HUES64 (cell line): Measurements from ENCODE around the gene GCG.

Experiments used
- H3K27ac ChIP-seq: 2 replicates; pipeline ENCODE4 v1.7.0; 2013; ENCODE audit warnings: low read depth, low read length, inconsistent platforms
- H3K27me3 ChIP-seq: 2 replicates; pipeline ENCODE4 v1.6.1; 2013; ENCODE audit warnings: mild to moderate bottlenecking, low read length; ENCODE audit not compliant: insufficient read depth
- H3K36me3 ChIP-seq: 2 replicates; pipeline ENCODE4 v1.6.1; 2013; ENCODE audit warnings: mild to moderate bottlenecking, low read length; ENCODE audit not compliant: insufficient read depth
- H3K4me1 ChIP-seq: 2 replicates; pipeline ENCODE4 v1.6.1; 2013; ENCODE audit warnings: mild to moderate bottlenecking, low read length, moderate library complexity; ENCODE audit not compliant: insufficient read depth
- H3K4me3 ChIP-seq: 2 replicates; pipeline ENCODE4 v1.5.1; 2013; ENCODE audit warnings: mild to moderate bottlenecking, low read length, moderate library complexity
- H3K9ac ChIP-seq: 2 replicates; pipeline ENCODE4 v1.6.1; 2013; ENCODE audit warnings: mild to moderate bottlenecking, low read depth, low read length
- H3K9me3 ChIP-seq: 2 replicates; pipeline ENCODE4 v1.6.1; 2013; ENCODE audit warnings: low read depth, low read length; ENCODE audit not compliant: insufficient read depth
- WGBS: fragments of 150-250, 120-280 bp; methylation state at CpG from one replicate; pipeline ENCODE4 v1.1.7; 2013; ENCODE audit warnings: missing lambda C conversion rate; 5-methylcytosine and 5-hydroxymethylcytosine counted together

GCG gene

DNA sequence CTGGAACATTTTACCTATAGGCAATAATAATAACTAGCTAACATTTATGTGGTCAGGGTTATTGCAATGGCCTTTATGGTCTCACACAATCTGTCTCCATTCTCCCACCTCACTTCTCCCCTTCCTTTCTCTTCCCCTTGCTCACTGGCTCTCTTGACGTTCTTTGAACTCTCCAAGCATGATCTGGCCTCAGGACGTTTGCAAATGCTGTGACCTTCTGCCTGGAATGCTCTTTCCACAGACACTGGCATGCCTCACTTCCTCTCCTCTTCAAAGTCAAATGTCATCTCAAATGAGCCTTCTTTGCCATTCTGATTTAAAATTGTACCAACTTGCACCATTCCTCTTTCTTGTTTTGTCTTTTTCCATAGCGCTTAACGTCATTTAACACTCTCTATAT is 25.3 kb upstream of the GCG start:
- Histone ChIP-seq H3K27me3 (no peaks in the 10 kb centered on the region), H3K36me3 (no peaks in the 10 kb centered on the region), H3K9me3 (no peaks in the 10 kb centered on the region), H3K9ac (no peak overlapping the region), H3K4me1 (no peaks in the 10 kb centered on the region), H3K4me3 (no peak overlapping the region), H3K27ac (no peak overlapping the region)
- WGBS = 65% methylated on average over 4 of the region's 4 CpGs

DNA sequence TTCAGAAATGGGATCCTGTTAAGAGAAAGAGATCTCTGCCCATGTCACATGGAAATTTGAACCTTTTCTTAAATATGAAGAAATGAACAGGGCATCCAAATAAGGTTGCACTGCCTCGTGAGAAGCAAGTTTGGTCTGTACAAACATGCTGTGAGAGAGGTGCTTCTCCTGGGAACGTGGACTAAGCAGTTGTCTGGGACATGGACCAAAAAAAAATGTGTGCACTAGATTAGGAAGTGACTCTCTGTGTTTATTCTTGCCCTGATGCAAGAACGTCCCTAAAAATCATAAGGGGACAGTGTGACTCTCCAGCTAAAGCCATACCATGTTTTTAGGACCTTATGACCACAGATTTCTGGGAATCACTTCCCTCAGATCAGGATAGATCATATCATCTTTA is 23.7 kb upstream of the GCG start:
- Histone ChIP-seq H3K4me1 (peaks cover 12% of the 10 kb centered on the region), H3K9me3 (no peaks in the 10 kb centered on the region), H3K9ac (no peak overlapping the region), H3K27me3 (no peaks in the 10 kb centered on the region), H3K4me3 (no peak overlapping the region), H3K36me3 (no peaks in the 10 kb centered on the region), H3K27ac (no peak overlapping the region)
- WGBS = 83% methylated on average over 3 of the region's 3 CpGs

DNA sequence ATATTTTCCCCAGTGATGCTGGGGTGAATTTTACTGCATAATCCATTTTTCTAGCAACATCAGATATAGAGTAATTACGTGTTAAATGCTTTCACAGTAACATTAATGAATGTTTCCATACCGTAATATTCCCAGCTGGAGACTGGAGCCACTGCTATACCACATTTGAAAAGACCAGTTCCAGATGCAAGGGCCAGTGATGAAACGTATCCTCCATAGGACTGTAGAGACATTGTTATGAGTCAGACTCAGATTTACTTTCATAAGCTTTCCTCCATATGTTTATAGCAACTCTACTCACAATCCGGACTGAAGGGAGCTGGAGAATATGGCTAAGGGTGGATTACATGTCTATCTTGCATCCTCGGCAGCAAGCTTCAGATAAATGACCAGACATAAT is 22.7 kb upstream of the GCG start:
- Histone ChIP-seq H3K27me3 (no peaks in the 10 kb centered on the region), H3K4me1 (peaks cover 12% of the 10 kb centered on the region), H3K36me3 (no peaks in the 10 kb centered on the region), H3K27ac (no peak overlapping the region), H3K9ac (no peak overlapping the region), H3K9me3 (no peaks in the 10 kb centered on the region), H3K4me3 (no peak overlapping the region)
- WGBS = 86% methylated on average over 5 of the region's 5 CpGs

DNA sequence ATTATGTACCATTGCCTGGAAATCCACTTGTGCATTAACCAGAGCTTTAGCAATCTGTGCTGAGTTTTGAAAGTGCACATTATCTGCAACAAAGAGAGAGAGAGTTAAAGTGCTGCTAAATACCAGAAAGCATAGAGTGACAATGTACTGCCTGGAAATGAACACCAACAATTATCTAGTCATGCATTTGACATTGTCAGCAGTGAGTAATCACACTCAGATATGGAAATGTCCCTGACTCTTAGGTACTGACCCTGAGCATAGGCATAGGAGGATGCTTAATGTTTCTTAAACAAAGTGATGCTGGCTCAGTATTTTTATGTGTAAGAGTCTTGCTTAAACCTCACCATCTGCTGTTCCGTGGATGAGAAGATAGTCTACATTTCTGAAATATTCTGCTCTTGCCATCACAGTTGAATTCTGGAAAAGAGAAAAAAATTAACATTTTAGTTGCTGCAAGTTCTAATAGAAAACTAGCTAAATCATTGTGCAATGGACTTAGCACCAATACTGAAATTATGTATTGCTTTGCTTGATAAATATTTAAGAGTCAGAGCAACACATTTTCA is 20.8 kb upstream of the GCG start:
- Histone ChIP-seq H3K9me3 (no peaks in the 10 kb centered on the region), H3K4me3 (no peak overlapping the region), H3K4me1 (peaks cover 12% of the 10 kb centered on the region), H3K9ac (no peak overlapping the region), H3K27me3 (no peaks in the 10 kb centered on the region), H3K27ac (no peak overlapping the region), H3K36me3 (no peaks in the 10 kb centered on the region)
- 100% methylated on average over 1 of the region's 1 CpG for WGBS

DNA sequence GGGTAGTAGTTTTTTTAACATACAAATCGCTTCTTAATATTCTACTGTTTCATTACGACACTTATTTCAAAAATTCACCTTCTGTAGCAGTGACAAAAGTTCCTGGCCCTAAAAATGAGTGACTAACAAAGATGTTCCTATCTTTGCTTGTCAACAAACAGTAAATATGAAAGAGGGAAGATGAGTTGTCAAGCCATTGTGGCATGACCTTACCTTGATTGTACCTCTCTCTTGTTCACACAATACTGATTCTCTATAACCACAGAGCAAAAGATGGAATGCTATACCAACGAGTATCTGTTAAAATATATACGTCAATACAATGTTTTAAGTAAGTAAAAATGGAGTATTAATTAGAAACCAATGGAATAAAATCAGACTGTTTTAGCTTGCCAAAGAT is 14.7 kb upstream of the GCG start:
- no peaks in the 10 kb centered on the region for H3K9me3 ChIP-seq
- no peaks in the 10 kb centered on the region for H3K36me3 ChIP-seq
- WGBS = 93% methylated on average over 3 of the region's 4 CpGs
- H3K4me1 ChIP-seq = peaks cover 10% of the 10 kb centered on the region
- H3K27ac ChIP-seq = no peak overlapping the region
- H3K9ac ChIP-seq = no peak overlapping the region
- H3K27me3 ChIP-seq = no peaks in the 10 kb centered on the region
- H3K4me3 ChIP-seq = no peak overlapping the region

DNA sequence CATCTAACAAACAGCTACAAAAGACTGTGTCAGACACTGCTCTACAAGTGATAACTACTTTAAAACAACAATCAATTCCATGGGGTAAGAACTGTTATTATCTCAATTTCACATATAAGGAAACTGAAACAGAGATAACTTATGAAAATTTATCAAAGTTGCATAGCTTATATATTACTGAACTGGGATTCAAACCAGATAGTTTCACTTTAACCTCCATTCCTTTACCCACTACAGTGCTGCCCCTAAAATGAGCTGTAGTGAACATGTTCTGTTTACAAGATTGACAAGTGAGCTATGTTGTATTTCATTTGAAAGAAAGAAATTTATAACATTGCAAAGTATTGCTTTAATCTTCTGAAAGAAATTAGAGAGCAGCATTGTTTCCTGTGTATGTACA is 14.1 kb upstream of the GCG start:
- no peak overlapping the region for H3K4me3 ChIP-seq
- peaks cover 4% of the 10 kb centered on the region for H3K4me1 ChIP-seq
- no peak overlapping the region for H3K27ac ChIP-seq
- H3K27me3 ChIP-seq = no peaks in the 10 kb centered on the region
- H3K36me3 ChIP-seq = no peaks in the 10 kb centered on the region
- H3K9me3 ChIP-seq = no peaks in the 10 kb centered on the region
- H3K9ac ChIP-seq = no peak overlapping the region

DNA sequence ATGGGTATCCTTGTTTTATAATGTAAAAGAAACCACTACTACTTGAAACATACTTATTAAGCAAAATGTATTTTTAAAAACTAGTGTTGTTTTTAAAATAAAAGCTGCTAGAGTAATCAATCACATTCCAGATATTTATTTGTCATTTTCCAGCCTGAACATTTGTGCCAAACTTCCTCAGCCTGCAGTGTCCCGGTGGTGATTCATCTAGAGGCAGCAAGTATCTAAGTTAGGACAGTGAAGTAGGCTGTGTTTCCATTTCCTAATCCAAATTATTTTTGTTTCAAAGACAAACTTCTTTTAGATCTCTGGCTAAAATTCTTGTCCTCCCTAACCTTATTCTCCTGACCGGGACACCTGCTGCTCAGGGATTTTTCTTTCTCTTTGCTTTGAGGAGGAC is 12.8 kb upstream of the GCG start:
- Histone ChIP-seq H3K27ac (no peak overlapping the region), H3K27me3 (no peaks in the 10 kb centered on the region), H3K4me1 (no peaks in the 10 kb centered on the region), H3K4me3 (no peak overlapping the region), H3K9me3 (no peaks in the 10 kb centered on the region), H3K9ac (no peak overlapping the region), H3K36me3 (no peaks in the 10 kb centered on the region)
- WGBS = 88% methylated on average over 2 of the region's 2 CpGs

DNA sequence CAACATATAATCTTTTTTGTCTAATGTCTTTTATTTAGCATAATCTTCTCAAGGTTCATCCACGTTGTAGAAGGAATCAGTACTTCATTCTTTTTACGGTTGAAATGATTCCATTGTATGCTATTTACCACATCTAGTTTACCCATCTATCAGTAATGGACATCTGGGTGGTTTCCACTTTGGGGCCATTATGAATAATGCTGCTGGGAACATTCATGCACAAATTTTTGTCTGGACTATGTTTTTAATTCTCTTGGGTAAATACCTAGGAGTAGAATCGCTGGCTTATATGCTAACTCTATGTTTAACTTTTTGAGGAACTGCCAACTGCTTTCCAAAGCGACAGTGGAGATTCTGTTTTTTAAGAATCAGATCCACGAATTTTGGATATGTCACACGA is 7.4 kb upstream of the GCG start:
- Histone ChIP-seq H3K27me3 (no peaks in the 10 kb centered on the region), H3K9ac (no peak overlapping the region), H3K9me3 (no peaks in the 10 kb centered on the region), H3K36me3 (no peaks in the 10 kb centered on the region), H3K4me1 (no peaks in the 10 kb centered on the region), H3K27ac (no peak overlapping the region), H3K4me3 (no peak overlapping the region)
- 98% methylated on average over 5 of the region's 6 CpGs for WGBS

DNA sequence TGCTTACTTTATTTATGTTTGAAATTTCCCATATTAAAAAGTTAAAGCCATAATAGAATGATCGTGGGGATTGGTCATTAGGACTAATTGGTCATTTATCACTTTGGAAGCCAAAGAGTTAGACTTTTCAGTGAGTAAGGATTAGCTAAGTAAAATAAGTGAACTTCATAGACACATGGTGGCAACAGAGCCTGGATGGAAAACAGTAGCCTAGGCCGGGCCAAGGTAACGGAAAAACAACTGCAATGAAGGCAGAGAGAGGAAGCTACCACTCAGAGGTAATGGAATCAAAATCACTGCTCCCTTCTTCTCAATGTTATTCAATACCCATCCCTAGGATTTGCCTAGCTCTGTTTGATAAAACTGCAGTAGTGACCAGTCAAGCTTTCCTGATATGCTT is 4.1 kb upstream of the GCG start:
- Histone ChIP-seq H3K4me3 (no peak overlapping the region), H3K4me1 (no peaks in the 10 kb centered on the region), H3K9ac (no peak overlapping the region), H3K27ac (no peak overlapping the region), H3K36me3 (no peaks in the 10 kb centered on the region), H3K9me3 (no peaks in the 10 kb centered on the region), H3K27me3 (no peaks in the 10 kb centered on the region)
- 94% methylated on average over 3 of the region's 3 CpGs for WGBS

DNA sequence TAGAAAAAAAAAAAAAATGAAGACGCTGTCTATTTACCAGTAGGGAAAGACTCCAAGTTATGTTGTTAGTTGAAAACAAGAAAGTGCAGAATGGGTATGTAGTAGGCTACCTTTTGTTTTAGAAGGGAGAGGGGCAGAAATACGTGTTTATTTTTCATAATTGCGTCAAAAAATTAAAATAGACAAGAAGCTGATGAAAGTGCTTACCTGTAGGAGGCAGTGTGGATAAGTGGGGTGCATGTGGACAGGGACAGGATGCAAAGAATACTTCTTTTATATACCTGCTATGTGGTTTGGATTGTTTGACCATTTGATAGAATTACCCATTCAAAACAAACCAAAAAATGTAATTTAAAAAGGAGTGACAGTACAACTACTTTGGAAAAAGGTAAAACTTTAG is 3.0 kb upstream of the GCG start:
- H3K9me3 ChIP-seq = no peaks in the 10 kb centered on the region
- no peaks in the 10 kb centered on the region for H3K36me3 ChIP-seq
- peaks cover 6% of the 10 kb centered on the region for H3K4me1 ChIP-seq
- no peak overlapping the region for H3K9ac ChIP-seq
- no peak overlapping the region for H3K27ac ChIP-seq
- no peak overlapping the region for H3K4me3 ChIP-seq
- no peaks in the 10 kb centered on the region for H3K27me3 ChIP-seq
- 93% methylated on average over 3 of the region's 3 CpGs for WGBS

DNA sequence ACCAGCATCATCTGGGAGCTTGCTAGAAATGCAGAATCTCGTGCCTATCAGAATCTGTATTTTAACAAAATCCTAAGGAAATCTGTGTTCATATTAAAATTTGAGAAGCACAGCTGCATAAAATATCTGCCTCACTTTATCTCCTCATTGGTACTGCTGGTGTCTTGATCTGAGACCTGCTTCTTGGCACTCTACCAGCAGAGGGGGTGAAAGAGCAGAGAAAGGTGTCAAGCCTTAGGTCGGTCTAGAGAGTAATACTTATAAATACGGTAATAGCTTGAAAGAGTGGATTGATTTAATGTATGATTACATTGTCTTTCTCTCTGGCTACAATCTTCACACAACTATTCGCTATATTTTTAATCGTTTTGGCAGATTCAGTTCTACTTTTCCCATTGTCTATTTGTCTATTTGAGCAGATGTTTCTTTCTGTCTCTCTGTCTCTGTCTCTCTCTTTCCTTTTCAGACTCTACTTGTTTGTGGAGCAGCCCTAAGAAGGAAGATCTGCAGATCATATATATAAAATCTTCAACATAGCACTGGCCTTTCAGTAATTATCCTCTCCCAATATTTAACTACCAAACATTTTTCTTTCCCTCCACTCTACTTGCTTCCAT is 1.7 kb upstream of the GCG start:
- Histone ChIP-seq H3K4me3 (no peak overlapping the region), H3K4me1 (peaks cover 10% of the 10 kb centered on the region), H3K27ac (no peak overlapping the region), H3K9ac (no peak overlapping the region), H3K9me3 (no peaks in the 10 kb centered on the region), H3K27me3 (no peaks in the 10 kb centered on the region), H3K36me3 (no peaks in the 10 kb centered on the region)
- 12% methylated on average over 4 of the region's 5 CpGs for WGBS

DNA sequence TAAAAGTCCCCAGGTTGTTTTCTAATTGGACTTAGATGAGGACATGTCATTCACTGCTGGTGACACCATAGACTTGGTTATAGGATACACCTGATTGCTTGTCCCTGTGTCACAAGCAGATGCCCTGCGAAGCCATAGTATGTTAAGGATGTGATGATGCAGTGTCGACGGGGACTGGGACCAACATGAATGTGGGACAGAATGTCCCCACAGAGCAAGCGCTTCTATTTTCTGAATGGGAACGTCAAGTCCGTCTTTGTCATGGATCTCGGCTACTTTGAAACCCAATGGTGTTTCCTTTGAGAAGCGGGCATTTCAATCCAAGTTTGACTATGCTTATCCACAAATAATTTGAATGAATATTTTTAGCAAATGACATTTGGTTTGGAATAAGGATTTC is 2.1 kb downstream of the GCG start:
- Histone ChIP-seq H3K27ac (no peak overlapping the region), H3K4me3 (no peak overlapping the region), H3K27me3 (no peaks in the 10 kb centered on the region), H3K36me3 (no peaks in the 10 kb centered on the region), H3K4me1 (peaks cover 10% of the 10 kb centered on the region), H3K9me3 (no peaks in the 10 kb centered on the region), H3K9ac (no peak overlapping the region)
- 73% methylated on average over 8 of the region's 8 CpGs for WGBS
